Testis (tissue), 3 donors: ENCODE data around the gene DDX47. TPM values are rescaled to one million over a fixed set of nuclear protein-coding genes. Genes with fewer than 3 reads are reported as not detected.

Experiments used
- DNase-seq: peaks from one replicate; pipeline ENCODE4 v3.0.0-alpha.2; 2019
- H3K27ac ChIP-seq, 2 donors: fragments of 200-600 bp; sonication (generic); one replicate each; pipeline ENCODE4 v1.5.1; 2019
- H3K27me3 ChIP-seq: fragments of 200-600 bp; sonication (generic); one replicate; pipeline ENCODE4 v1.5.1; 2019
- H3K36me3 ChIP-seq: fragments of 200-600 bp; sonication (generic); one replicate; pipeline ENCODE4 v1.5.1; 2017; ENCODE audit warnings: low read depth; ENCODE audit errors: missing control alignments
- H3K4me1 ChIP-seq: fragments of 200-600 bp; sonication (generic); one replicate; pipeline ENCODE4 v1.5.1; 2019
- H3K4me3 ChIP-seq, 2 donors: fragments of 200-600 bp; sonication (generic); one replicate each; pipeline ENCODE4 v1.5.1; 2017 to 2019
- H3K9me3 ChIP-seq: fragments of 200-600 bp; sonication (generic); one replicate; pipeline ENCODE4 v1.5.1; 2017
- POLR2A ChIP-seq: fragments of 450-650 bp; IDR thresholded peaks from one replicate; pipeline ENCODE4 v1.6.1; 2017; ENCODE audit warnings: antibody characterized with exemption, mild to moderate bottlenecking, moderate library complexity
- WGBS, 2 donors: methylation state at CpG; one replicate each; pipeline ENCODE4 v1.1.5; 2018; 5-methylcytosine and 5-hydroxymethylcytosine counted together
- intact Hi-C: fragments of 100-400 bp; cut with DNase I; formaldehyde crosslinking; loops from one replicate; pipeline ENCODE4 v1.15.1; 2023; ENCODE audit warnings: low total_unique reads
- polyA plus RNA-seq: library from polyadenylated mRNA; stranded (reverse); fragments of 350-450 nt; fragmentation: Illumina TruSeq; extraction: RNeasy Lipid Tissue Mini Kit (QIAGEN cat#74804); gene quantifications from one replicate; pipeline ENCODE4 v1.2.3, GENCODE V29; 2014; ENCODE audit warnings: low read depth, low replicate concordance; ENCODE audit not compliant: insufficient read depth
- total RNA-seq, 2 donors: library from RNA; depleted of rRNA; stranded (reverse); fragments of >200 nt; gene quantifications; one replicate each; pipeline ENCODE4 v1.2.3, GENCODE V29; 2016
- TF ChIP-seq, protein P1 (sequence below), 3 experiments: fragments of 450-650 bp in 2 of 3; fragments of 200-600 bp in 1 of 3; sonication (generic) in 1 of 3; IDR thresholded peaks; one replicate each; pipeline ENCODE4 v1.5.1; 2016 to 2019; ENCODE audit warnings: antibody characterized with exemption in 3 of 3, mild to moderate bottlenecking in 2 of 3, moderate library complexity in 1 of 3

The DDX47 gene
- total and polyA plus RNA-seq, 3 donors from 2014 or later, result 52.4 to 85.4 (median 82.4) TPM

- DNase-seq, result no peak
- intact Hi-C loops, result no loop called here
- Histone ChIP-seq H3K27me3 (no peaks in the 10 kb centered on the region), H3K9me3 (no peaks in the 10 kb centered on the region), H3K27ac (peak within 1 kb of the TSS; percentile 89 to 91), H3K4me3 (peak within 1 kb of the TSS; percentile 67 to 71), H3K4me1 (peaks cover 21% of the 10 kb centered on the region), H3K36me3 (no peaks in the 10 kb centered on the region)
- TF ChIP-seq, protein P1, sequence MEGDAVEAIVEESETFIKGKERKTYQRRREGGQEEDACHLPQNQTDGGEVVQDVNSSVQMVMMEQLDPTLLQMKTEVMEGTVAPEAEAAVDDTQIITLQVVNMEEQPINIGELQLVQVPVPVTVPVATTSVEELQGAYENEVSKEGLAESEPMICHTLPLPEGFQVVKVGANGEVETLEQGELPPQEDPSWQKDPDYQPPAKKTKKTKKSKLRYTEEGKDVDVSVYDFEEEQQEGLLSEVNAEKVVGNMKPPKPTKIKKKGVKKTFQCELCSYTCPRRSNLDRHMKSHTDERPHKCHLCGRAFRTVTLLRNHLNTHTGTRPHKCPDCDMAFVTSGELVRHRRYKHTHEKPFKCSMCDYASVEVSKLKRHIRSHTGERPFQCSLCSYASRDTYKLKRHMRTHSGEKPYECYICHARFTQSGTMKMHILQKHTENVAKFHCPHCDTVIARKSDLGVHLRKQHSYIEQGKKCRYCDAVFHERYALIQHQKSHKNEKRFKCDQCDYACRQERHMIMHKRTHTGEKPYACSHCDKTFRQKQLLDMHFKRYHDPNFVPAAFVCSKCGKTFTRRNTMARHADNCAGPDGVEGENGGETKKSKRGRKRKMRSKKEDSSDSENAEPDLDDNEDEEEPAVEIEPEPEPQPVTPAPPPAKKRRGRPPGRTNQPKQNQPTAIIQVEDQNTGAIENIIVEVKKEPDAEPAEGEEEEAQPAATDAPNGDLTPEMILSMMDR (IDR thresholded peaks at IDR 0.05), result no peak
- TF ChIP-seq POLR2A, result no peak
- 69 to 76% methylated on average over 13 to 14 of the region's 14 CpGs for WGBS, 2 donors
These were observed 28.0 kb upstream of the DDX47 start, which contains the start of gene APOLD1 for GRCh38 chr12:12784911-12785814. APOLD1 (plus strand) TSS chr12:12785659; CDS start chr12:12785692, 33 bp downstream.

GRCh38 chr12:12786351-12786705 lies 26.8 kb upstream of the DDX47 start:
- H3K36me3 ChIP-seq, result no peaks in the 10 kb centered on the region
- TF ChIP-seq, protein P1 (IDR thresholded peaks at IDR 0.05), result no peak
- TF ChIP-seq POLR2A, result no peak
- no peaks in the 10 kb centered on the region for H3K27me3 ChIP-seq
- peak overlapping the region; percentile 89 to 91 for H3K27ac ChIP-seq
- DNase-seq, result no peak
- peak overlapping the region; percentile 67 to 71 for H3K4me3 ChIP-seq
- WGBS, 2 donors, result 12 to 19% methylated on average over 4 of the region's 4 CpGs
- H3K4me1 ChIP-seq, result peaks cover 21% of the 10 kb centered on the region
- intact Hi-C loops, result no loop called here
- no peaks in the 10 kb centered on the region for H3K9me3 ChIP-seq

DNA sequence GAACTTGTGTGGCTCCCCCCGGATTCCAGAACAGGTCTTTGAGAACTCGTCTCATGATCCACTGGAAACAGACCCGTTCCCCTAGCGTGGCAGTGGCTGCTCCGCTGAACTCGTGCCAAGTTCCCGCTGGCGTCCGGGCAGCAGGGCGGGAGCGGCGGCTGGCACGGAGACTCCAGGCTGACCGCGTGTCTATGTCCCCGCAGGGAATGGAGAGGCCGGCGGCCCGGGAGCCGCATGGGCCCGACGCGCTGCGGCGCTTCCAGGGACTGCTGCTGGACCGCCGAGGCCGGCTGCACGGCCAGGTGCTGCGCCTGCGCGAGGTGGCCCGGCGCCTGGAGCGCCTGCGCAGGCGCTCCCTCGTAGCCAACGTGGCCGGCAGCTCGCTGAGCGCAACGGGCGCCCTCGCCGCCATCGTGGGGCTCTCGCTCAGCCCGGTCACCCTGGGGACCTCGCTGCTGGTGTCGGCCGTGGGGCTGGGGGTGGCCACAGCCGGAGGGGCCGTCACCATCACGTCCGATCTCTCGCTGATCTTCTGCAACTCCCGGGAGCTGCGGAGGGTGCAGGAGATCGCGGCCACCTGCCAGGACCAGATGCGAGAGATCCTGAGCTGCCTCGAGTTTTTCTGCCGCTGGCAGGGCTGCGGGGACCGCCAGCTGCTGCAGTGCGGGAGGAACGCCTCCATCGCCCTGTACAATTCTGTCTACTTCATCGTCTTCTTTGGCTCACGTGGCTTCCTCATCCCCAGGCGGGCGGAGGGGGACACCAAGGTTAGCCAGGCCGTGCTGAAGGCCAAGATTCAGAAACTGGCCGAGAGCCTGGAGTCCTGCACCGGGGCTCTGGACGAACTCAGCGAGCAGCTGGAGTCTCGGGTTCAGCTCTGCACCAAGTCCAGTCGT lies 26.2 kb upstream of the DDX47 start:
- Histone ChIP-seq H3K27ac (peak overlapping the region; percentile 89 to 91), H3K4me3 (peak overlapping the region; percentile 67 to 71), H3K36me3 (no peaks in the 10 kb centered on the region), H3K4me1 (peaks cover 23% of the 10 kb centered on the region), H3K9me3 (no peaks in the 10 kb centered on the region), H3K27me3 (no peaks in the 10 kb centered on the region)
- intact Hi-C loops, result no loop called here
- TF ChIP-seq, protein P1 (IDR thresholded peaks at IDR 0.05), result peak in 1 of 3 experiments; percentile 30
- no peak for TF ChIP-seq POLR2A
- 0 to 3% methylated on average over 7 to 50 of the region's 80 CpGs for WGBS, 2 donors
- DNase-seq, result peak; percentile 90

GRCh38 chr12:12788131-12788530 lies 25.0 kb upstream of the DDX47 start:
- WGBS, 2 donors, result 51 to 54% methylated on average over 6 of the region's 6 CpGs
- DNase-seq, result no peak
- Histone ChIP-seq H3K4me1 (peaks cover 34% of the 10 kb centered on the region), H3K36me3 (no peaks in the 10 kb centered on the region), H3K4me3 (no peak overlapping the region), H3K9me3 (no peaks in the 10 kb centered on the region), H3K27me3 (no peaks in the 10 kb centered on the region), H3K27ac (peak overlapping the region; percentile 89 to 91)
- intact Hi-C loops, result no loop called here
- TF ChIP-seq POLR2A, result no peak
- TF ChIP-seq, protein P1 (IDR thresholded peaks at IDR 0.05), result no peak
